ENCODE measurements around the gene NDRG4.

Gene NDRG4

DNA sequence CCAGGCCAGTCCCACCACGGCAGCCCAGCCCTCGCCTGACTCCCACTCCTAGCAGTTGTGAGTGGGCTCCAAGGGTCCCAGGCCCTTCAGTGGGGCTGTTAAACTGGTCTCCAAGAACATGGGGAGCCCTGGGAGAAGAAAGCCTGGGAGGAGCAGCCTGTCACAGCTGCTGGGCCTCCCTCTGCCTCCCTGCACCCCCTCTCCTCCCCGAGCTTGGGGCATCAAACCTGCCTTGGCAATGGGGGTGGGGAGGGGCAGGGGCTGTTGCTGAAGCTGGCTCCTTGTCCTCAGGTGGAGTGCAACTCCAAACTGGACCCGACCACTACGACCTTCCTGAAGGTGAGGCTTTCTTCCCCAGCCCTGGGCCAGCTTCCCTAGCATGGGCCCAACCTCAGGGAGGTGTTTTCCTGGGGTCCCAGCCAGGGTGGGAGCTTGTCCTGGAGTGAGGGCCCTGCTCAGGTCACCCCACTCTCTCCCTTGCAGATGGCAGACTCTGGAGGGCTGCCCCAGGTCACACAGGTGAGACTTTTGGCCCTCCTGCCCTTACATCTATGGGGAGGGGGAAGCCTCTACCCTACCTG is 8.8 kb downstream of the NDRG4 start:
- DNase-seq (ENCODE audit: low spot score) (no peak), FAIRE-seq (no peak)

DNA sequence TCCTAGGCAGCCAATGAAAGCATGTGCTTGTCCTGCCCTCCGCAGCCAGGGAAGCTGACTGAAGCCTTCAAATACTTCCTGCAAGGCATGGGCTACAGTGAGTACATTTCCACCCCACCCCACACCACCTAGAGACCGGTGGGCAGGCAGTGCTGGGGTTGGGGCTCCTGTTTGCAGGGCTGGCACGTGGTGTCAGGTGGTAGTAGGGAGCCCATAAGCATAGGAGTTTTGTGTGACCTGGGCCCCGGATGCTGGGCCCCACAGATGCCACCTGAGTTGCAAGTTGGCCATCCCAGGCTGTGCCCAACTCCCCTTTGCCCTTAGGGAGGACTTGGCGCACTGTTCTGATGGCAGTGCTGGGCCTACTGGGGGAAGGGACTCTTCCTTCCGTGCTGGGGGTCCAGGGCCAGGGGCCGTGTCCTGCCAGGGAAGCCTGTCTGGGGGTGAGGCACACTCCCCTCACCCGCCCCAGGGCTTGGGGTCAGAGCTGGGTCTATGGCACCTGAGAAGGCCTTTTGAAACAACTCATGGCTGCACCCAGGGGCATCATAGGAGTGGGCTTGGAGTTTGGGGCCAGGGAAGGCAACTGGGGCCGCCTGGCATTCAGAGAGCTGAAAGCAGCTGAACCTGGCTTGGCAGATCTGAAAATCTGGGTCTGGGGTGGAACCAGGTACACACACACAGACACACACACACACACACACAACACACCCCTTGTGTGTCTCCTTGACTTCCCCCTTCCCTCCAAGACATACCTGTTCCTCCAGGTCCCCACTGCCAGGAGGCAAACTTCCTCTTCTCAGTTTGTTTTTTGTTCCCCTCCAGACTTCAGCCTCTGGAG is 9.5 kb downstream of the NDRG4 start:
- FAIRE-seq (no peak), DNase-seq (ENCODE audit: low spot score) (no peak)

DNA sequence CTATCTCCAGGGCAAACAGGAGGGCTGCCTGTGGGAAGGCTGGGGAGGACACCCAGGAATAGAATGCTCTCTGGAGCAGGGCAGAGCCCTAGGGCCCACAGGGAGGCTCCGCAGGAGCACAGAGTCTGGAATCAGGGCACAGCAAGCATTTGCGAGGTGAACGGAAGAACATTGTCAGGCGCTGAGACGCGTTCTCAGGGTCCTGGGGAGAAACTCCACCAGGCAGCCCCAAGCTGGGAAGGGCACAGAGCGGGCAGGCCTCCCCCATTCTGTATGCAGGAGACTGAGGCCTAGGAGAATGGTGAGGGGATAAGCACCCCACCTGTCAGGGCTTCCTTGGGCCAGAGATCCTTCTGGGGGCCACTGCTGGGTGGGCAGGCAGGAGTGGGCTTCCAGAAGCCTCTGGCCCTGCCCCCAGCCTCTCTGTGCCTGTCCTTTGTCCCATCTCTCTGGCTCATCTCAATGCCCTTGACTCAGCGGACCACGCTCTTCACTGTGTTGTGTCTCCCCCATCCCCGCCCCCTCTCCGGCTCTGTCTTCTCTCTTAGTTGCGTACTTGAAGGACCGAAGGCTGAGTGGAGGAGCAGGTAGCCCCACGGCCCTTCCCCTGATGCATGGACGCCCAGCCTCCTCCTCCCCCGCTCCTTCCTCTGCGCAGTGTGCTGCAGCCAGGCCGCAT is 10.3 kb downstream of the NDRG4 start:
- no peak for DNase-seq (ENCODE audit: low spot score)
- no peak for FAIRE-seq

DNA sequence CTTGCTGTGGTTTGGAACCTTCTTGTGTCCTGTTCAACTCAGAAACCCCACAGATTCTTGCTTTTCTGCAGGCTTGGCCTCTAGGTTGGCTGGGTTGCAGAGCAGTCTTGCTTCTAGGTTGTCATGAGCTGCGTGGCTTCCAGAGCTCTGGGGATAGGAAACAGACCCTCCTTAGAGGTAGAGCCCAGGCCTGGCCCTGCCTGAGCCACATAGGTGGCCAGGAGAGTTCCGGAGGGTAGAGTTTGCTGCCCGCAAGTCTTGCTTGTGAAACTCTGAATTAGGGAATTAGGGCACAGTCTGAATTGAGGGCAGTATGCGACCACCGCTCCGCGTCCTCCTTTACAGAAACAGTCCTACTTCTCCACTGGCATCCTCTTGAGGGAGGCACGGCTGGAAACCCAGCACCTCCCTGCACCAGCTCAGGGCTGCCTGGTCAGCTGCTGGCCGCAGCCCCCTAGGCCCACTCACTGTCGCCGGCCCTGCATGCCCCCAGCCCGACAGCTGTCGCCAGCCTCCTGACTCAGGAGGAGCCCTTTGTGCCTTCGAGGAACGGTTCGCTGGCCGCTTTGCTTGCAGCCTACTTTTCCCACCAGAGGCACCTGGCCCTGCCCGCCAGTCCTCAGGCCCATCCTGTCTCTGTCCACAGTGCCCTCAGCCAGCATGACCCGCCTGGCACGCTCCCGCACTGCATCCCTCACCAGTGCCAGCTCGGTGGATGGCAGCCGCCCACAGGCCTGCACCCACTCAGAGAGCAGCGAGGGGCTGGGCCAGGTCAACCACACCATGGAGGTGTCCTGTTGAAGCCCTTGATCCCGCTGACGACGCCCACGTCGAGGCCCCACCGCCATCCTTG is 11.1 kb downstream of the NDRG4 start:
- FAIRE-seq (no peak), DNase-seq (ENCODE audit: low spot score) (no peak)

DNA sequence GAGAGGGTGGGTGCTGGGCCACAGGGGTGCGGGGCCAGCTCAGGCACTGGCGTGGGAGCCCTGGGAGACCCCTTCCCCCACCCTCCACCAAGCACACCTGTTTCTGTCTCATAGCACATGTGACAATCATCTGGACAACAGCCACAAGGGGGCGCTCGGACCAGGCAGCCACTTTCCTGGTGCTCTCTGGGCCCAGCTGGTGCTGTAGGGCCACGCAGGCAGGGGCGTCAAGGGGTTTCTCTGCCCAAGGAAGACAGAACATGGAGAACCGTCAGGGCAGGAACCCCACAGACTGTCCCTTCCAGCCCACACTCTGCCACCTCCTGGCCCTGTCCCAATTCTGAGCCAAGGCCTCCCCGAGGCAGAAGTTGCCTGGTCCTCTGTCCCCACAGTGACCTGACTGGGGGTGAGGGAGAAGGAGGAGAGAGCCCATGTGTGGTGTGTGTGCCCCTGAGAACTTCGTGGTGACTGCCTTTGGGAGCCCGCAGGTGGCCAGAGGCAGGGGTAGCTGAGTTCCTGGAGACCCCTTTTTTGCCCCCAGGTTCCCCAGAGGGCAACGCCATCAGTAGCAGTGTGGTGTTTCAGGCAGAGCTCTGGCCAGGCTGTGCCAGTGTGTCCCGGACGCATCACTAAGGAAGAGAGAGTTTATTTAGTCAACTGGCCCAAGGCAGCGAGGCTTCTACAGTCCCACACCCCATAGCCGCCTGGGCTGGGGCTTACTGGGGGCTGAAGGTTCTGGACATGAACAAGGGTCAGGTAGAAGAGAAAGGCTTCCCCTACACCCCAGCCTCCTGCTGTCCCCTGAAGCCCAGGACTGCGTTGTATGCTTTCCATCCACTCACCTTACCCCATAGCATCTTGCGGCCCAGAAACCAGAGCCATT is 12.2 kb downstream of the NDRG4 start:
- DNase-seq (ENCODE audit: low spot score) = peak; percentile 65
- no peak for FAIRE-seq

DNA sequence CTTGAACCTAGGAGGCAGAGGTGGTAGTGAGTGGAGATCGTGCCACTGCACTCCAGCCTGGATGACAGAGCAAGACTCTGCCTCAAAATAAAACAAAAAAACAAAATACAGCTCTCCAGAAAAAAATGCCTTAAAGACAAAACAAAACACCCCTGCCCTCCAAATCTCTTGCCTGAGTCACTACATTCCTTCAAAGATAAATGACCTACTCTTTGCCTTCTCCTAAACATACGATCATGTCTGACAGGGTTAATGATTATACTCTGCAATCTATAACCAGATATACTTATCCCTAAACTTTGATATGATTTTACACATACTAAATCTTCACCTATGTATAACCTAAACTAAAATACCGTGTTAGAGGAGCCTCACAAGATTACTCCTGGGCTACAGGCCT is 13.9 kb downstream of the NDRG4 start:
- FAIRE-seq (no peak), DNase-seq (ENCODE audit: low spot score) (no peak)

DNA sequence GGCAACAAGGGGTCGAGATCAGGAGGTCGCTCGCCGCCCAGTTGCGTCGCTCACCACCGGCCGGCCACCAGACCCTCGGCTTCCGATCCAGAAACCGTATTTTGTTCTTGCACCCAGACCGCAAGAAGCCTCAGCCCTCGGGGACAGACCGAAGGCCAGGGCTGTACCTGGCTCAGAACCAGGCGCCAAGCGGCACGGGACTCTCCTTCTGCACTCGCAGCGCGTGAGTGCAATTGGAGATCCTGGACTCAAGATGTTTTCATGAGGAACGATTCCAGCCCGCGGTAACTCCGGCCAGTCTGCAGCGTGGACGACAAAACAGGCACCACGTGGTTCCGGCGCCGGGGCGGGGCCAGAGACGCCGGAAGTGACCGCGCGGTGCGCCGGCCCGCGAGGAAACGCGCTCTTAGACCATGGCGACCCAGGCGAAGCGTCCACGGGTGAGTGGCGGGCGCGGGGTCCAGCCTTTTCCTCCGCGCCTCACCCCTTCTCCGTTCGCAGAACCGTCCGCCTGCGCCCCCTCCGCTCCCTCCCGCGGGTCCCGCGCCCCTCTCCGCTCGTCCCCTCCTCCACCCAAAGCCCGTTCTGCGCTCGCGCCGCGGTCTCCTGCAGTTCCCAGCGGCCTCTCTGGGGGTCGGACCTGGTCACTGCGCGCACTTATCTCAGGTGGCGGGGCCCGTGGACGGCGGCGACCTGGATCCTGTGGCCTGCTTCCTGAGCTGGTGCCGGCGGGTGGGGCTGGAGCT is 15.4 kb downstream of the NDRG4 start, which contains the start of gene SETD6:
TSS of gene SETD6 (plus strand) at position 393 of the 746 bp plus-strand sequence. CDS start at position 414, 21 bp downstream.
- peak; percentile 13 for FAIRE-seq
- DNase-seq (ENCODE audit: low spot score) = peak; percentile 81

DNA sequence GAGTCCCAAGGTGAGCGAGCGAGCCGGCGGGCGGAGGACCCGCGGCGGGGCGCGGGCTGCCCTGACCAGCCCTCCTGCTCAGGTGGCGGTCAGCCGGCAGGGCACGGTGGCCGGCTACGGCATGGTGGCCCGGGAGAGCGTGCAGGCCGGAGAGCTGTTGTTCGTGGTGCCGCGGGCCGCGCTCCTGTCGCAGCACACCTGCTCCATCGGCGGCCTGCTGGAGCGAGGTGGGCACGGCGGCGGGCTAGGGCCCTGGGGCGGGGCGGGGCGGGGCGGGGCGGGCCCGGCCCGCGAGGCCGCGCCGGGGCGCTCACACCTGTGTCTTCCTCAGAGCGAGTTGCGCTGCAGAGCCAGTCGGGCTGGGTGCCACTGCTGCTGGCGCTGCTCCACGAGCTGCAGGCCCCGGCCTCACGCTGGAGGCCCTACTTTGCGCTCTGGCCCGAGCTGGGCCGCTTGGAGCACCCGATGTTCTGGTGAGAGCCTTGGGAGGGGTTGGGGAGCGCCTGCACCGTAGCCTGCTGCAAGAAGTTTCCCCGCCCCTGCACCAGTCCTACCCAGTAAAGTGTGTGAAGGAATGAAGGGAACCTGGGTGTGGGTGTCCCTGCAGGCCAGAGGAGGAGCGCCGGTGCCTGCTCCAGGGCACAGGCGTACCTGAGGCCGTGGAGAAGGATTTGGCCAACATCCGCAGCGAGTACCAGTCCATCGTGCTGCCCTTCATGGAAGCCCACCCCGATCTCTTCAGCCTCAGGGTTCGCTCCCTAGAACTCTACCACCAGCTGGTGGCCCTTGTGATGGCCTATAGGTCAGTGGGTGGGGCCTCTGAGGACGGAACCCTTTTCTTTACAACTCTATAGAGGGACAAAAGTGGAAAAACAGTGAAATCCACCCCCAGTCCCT is 16.2 kb downstream of the NDRG4 start:
- DNase-seq (ENCODE audit: low spot score) = peak; percentile 54

DNA sequence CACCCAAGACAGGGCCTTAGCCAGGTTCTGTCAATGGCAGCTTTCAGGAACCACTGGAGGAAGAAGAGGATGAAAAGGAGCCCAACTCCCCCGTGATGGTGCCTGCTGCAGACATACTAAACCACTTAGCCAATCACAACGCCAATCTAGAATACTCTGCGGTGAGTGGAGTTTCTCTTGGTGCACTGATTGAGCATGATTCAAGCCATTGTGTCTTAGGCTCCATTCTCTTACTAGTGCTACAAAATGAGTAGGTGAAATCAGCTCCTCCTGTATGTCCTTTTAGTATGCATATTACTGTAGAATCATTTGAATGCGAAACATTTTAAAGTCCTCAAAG is 16.8 kb downstream of the NDRG4 start:
- no peak for DNase-seq (ENCODE audit: low spot score)
- no peak for FAIRE-seq

More for the DNA sequence above, 16.2 kb downstream of the NDRG4 start:
- no peak for FAIRE-seq

DNA sequence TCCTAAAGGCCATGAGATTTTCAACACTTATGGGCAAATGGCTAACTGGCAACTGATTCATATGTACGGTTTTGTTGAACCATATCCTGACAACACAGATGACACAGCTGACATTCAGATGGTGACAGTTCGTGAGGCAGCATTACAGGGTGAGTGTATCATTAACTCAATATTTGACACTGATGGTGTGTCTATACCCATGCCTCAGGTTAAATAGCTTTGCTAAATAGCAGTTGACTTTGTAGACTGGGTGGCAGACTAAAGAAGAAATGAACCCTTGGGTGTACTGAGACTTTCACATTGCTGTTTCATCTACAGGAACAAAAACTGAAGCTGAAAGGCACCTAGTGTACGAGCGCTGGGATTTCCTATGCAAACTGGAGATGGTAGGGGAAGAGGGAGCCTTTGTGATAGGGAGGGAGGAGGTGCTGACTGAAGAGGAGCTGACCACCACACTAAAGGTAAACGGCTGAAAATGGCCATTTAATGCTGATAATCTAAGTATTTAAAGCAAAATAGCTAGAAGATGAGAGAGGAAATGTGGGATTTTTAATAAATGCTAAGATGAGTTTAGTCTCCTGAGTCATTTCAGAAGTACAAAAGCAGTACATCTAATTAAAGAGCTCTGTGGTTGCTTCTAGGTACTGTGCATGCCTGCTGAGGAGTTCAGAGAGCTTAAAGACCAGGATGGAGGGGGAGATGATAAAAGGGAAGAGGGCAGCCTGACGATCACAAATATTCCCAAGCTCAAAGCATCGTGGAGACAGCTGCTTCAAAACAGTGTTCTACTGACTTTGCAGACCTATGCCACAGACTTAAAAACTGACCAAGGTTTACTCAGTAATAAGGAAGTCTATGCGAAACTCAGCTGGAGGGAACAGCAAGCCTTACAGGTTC is 18.4 kb downstream of the NDRG4 start:
- FAIRE-seq = no peak

DNA sequence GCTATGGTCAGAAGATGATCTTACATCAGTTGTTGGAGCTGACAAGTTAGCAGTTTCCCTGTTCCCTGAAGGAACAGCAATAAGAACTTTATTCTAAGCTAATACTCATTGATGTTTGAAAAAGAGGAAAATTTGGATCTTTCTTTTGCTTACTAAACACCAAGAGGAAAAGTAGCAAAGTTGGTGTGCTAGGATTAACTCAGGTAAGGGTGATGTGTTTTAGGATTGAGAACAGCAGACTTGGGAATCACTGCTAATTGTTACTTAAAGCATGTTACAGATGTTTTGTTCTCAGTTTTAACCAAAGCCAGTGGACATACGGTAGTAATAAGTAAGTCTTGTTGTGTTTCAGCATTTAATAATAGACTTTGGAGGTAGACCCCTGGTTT is 19.0 kb downstream of the NDRG4 start:
- no peak for DNase-seq (ENCODE audit: low spot score)
- FAIRE-seq = no peak

More for the DNA sequence above, 18.4 kb downstream of the NDRG4 start:
- DNase-seq (ENCODE audit: low spot score) = no peak

DNA sequence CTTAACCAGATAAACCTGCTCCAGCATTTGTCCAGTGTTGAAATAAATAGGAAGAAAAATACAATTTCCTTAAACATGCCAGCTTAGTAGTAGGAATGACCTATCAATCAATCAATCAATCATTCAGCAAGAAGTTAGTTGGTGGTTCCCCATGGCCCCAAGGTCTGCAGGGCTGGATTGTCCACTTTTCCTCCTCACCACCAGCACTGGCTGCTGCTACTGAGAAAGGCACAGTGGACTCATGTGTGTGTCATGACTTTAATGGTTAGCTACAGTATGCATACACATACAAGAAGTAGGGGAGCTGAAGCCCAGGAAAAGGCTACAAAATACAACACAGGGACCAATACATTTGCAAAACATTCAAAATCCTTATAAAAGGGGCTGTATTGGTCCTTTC is 19.8 kb downstream of the NDRG4 start:
- FAIRE-seq (no peak), DNase-seq (ENCODE audit: low spot score) (no peak)

DNA sequence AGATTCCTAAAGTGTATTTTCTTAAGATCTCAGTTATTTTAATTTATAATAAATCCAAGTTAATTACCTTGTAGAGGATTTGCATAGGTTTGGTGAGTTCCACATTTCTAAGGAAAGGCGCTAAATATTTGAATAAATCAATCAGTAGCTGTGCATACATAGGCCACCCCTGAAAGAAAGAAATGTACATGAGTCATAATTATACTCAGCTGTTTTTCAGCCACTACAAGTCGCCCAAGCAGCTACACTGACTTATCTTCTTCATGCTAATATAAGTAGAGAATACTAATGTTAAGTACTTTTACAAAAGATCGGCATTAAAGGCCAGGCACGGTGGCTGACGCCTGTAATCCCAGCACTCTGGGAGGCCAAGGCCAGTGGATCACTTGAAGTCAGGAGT is 30.2 kb downstream of the NDRG4 start:
- DNase-seq (ENCODE audit: low spot score) = no peak
- FAIRE-seq = no peak

DNA sequence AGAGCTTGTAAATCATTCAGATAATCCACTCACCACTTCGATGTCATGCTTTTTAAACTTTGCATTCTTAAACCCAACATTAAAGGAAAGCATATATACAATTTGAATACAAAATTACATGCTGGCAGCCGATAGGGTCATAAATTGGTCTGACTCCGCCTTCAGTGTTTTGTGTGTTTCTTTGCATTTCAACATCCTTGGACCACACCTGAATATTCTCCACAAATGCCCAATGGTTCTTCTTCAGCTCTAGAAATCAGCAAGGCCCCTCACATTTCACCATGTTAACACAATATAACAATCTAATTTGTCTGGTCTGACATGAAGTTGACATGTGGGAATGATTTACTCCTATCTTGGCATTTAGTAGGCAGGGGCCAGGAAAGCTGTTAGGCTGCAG is 32.5 kb downstream of the NDRG4 start:
- FAIRE-seq = no peak

DNA sequence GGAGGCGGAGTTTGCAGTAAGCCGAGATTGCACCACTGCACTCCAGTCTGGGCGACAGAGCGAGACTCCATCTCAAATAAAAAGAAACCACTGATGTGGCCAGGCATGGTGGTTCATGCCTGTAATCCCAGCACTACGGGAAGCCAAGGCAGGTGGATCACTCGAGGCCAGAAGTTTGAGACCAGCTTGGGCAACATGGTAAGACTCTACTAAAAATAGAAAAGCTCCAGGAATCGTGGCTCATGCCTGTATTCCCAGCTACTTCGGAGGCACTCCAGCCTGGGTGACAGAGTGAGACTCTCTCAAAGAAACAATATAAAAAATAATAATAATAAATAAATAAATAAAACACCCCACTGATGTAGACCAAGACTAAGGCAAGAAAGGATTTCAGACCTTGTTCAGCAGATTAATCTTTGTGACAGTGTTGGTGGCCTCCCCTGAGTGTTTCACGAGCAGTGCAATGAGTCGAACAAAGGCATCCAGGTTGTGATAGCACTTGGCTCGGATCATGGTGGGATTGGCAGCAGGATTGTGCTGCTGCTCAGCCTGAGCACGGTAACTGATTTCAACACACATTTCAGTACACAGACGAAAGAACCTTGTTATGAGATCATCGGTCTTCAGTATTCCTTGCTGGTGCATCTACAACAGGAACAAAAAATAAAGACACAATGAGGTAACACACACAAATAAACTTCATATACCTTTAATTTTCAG is 34.0 kb downstream of the NDRG4 start:
- FAIRE-seq = no peak

More for the DNA sequence above, 32.5 kb downstream of the NDRG4 start:
- no peak for DNase-seq (ENCODE audit: low spot score)

DNA sequence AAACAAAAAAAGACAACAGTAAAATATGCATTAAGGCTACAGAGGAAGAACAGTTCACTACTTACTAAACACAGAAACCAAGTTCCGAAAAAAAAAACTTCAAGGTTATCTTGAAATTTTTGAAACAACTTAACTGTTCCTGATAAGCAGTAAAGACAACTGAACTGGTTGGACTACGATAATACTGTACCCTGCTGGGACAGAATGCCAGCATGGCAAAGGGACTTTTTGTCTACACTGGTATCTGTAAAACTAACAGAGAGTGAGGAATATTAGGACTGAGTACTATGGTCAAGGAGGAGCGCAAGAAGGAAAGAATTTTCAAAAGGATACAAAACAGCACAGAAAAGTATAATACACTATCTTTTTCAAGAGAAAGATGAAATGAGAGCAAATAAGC is 35.2 kb downstream of the NDRG4 start:
- FAIRE-seq = no peak
- DNase-seq (ENCODE audit: low spot score) = no peak

More for the DNA sequence above, 34.0 kb downstream of the NDRG4 start:
- DNase-seq (ENCODE audit: low spot score) = no peak

DNA sequence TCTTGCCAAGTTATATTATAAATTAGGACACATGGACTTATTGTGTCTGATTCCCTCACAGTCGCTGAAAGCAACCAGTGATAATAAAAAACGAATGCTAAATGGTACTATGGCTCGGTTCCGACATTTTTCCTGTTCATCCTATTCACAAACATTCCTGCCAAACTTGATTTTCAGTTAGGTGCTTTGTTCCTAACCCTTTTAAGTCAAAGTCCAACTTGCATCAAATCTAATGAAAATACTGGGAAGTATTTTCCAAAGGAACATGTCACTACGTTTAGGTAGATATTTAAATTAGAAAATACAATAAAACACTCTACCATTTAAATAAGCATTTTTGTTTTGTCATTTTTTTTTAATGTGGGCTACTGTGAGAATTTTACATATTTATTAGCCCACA is 36.3 kb downstream of the NDRG4 start:
- DNase-seq (ENCODE audit: low spot score) (no peak), FAIRE-seq (no peak)
